BLaER1 treated with 17β-estradiol and CSF1 and Interleukin-3, amounts not matched to agents 10 nM and 100 nM (cell line): ENCODE results near the gene TAF1D.

Experiments
- H3K27ac ChIP-seq, 11 experiments: shearing (Covaris generic); formaldehyde crosslinking; 2 replicates each; pipeline ENCODE4 v1.8.1; 2022
- H3K27me3 ChIP-seq, 11 experiments: shearing (Covaris generic); formaldehyde crosslinking; 2 replicates each; pipeline ENCODE4 v1.8.1; 2022
- H3K36me3 ChIP-seq, 11 experiments: shearing (Covaris generic); formaldehyde crosslinking; 2 replicates each; pipeline ENCODE4 v1.8.1; 2022
- H3K4me1 ChIP-seq, 10 experiments: shearing (Covaris generic); formaldehyde crosslinking; 2 replicates each; pipeline ENCODE4 v1.8.1; 2022
- H3K4me2 ChIP-seq, 11 experiments: shearing (Covaris generic); formaldehyde crosslinking; 2 replicates each; pipeline ENCODE4 v1.8.1; 2022
- H3K4me3 ChIP-seq, 10 experiments: shearing (Covaris generic); formaldehyde crosslinking; 2 replicates each; pipeline ENCODE4 v1.8.1; 2022
- H3K9ac ChIP-seq, 11 experiments: shearing (Covaris generic); formaldehyde crosslinking; 2 replicates each; pipeline ENCODE4 v1.8.1; 2022
- H3K9me3 ChIP-seq, 11 experiments: shearing (Covaris generic); formaldehyde crosslinking; replicated peaks in 1 of 11; 2 replicates each; pipeline ENCODE4 v1.8.1; 2022
- H4K20me1 ChIP-seq, 11 experiments: shearing (Covaris generic); formaldehyde crosslinking; 2 replicates each; pipeline ENCODE4 v1.8.1; 2022
- Cebpa-rat ChIP-seq, 11 experiments: shearing (Covaris generic); IDR thresholded peaks; 2 replicates each; pipeline ENCODE4 v1.8.1; 2022

Gene TAF1D

DNA sequence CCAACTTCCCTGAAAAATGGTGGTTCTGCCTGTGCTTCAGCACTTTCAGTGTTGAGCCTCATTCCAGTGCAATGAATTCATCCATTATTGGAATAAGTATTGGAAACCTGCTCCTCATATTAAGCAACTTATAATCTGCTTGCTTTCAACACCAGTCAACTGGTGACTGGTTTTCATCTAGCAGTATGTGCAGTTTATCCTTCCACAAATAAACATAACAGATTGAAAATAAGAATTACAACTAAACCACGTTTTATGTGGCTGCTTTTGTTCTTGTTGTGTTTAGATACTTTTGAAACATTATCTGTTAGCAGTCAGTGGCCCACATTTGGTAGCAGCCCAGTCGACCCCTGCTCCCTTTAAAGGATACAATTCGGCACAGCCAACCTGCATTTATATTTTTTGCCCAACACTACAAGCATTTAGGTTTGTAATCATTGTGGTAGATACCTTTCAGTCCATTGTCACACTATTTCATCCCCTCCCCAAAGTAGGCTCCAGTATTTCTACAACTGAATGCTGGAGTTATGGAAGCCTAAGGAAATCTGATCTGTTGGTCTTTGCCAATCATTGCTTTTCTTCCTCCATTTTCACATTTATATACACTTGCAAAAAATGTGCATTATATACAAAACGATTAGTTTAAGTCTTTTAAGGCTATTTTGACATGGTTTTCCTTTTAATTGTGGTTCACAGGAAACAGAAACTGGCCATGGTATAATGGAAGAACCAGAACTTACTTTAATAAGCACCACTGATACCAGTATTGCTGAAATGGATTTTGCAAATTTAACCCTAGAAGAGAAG, 13.1 kb downstream of the TAF1D start:
- peaks cover 87 to 100% (median 99%) of the 10 kb centered on the region in 11 experiments for H3K36me3 ChIP-seq
- peaks cover 0 to 2% (median 1%) of the 10 kb centered on the region in 10 experiments; a peak in 13 of 20 replicates for H3K4me1 ChIP-seq
- H3K27me3 ChIP-seq: no peaks in the 10 kb centered on the region
- no peak overlapping the region for H3K4me2 ChIP-seq
- no peak overlapping the region for H3K4me3 ChIP-seq
- no peak for TF ChIP-seq Cebpa-rat (IDR thresholded peaks at IDR 0.05)
- H3K27ac ChIP-seq: no peak overlapping the region
- no peak overlapping the region for H3K9ac ChIP-seq
- H4K20me1 ChIP-seq: peaks cover 42 to 69% (median 62%) of the 10 kb centered on the region in 11 experiments
- no peaks in the 10 kb centered on the region for H3K9me3 ChIP-seq

DNA sequence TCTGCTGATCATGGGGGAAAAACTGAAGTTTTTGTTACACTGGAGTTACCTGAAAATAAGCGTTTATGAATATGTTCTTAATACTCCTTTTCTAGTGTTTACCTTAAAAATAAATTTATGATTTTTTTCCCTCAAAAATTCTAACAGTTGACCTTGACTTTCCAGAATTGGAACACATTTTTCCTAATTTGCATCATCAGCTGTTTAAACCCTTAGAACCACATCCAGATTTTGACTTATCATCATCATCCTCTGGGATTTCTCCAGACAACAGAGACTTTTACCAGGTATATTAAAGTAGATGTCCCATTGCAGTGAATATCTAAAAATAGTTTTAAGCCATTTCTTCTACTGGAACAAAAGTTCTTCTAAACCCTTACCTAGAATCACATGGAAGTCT, 17.2 kb downstream of the TAF1D start:
- Histone ChIP-seq H3K4me1 (peaks cover 0 to 6% (median 4%) of the 10 kb centered on the region in 10 experiments; a peak in 12 of 20 replicates), H3K36me3 (peaks cover 69 to 99% (median 88%) of the 10 kb centered on the region in 11 experiments), H3K27me3 (no peaks in the 10 kb centered on the region), H3K4me3 (no peak overlapping the region), H3K27ac (no peak overlapping the region), H3K9ac (no peak overlapping the region), H4K20me1 (peaks cover 1 to 28% (median 22%) of the 10 kb centered on the region in 11 experiments; a peak in 20 of 22 replicates), H3K9me3 (no peaks in the 10 kb centered on the region), H3K4me2 (no peak overlapping the region)
- no peak for TF ChIP-seq Cebpa-rat (IDR thresholded peaks at IDR 0.05)

DNA sequence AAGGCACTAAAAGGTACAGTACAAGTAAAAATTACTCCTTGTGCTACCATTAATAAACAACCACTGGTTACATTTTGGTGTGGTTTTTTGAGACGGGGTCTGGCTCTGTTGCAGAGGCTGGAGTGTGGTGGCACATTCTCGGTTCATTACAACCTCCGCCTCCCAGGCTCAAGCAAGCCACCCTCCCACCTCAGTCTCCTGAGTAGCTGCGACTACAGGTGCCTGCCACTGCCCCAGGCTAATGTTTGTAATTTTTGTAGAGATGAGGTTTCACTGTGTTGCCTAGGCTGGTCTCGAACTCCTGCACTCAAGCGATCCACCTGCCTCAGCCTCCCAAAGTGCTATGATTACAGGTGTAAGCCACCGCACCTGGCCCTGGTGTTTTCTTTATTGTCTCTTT, 20.8 kb downstream of the TAF1D start:
- H3K27me3 ChIP-seq: no peaks in the 10 kb centered on the region
- H3K4me1 ChIP-seq: peaks cover 14 to 37% (median 26%) of the 10 kb centered on the region in 10 experiments
- peaks cover 59 to 93% (median 75%) of the 10 kb centered on the region in 11 experiments for H3K36me3 ChIP-seq
- H3K4me3 ChIP-seq: no peak overlapping the region
- H4K20me1 ChIP-seq: 0 out of 22 replicates have a peak, but pooled peaks cover 0 to 5% (median 0%) of the 10 kb centered on the region in 11 experiments
- H3K27ac ChIP-seq: no peak overlapping the region
- peaks cover 0 to 9% (median 2%) of the 10 kb centered on the region in 11 experiments; a peak in 5 of 22 replicates for H3K9me3 ChIP-seq
- no peak overlapping the region for H3K4me2 ChIP-seq
- TF ChIP-seq Cebpa-rat (IDR thresholded peaks at IDR 0.05): no peak
- no peak overlapping the region for H3K9ac ChIP-seq

DNA sequence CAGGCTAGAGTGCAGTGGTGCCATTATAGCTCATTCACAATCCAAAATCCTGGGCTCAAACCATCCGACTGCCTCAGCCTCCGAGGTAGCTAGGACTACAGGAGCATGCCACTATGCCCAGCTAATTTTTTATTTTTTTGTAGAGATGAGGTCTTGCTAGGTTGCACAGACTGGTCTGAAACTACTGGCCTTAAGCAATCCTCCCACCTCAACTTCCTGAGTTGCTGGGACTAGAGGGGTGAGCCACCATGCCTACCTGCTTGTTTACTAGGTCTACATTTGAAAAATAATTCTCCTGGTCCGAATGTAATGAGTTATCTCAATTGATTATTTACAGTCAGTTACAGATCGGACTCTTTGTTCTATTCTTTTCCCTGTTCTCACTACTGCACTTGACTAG, 22.0 kb downstream of the TAF1D start:
- Histone ChIP-seq H3K9ac (no peak overlapping the region), H3K4me1 (peaks cover 14 to 38% (median 26%) of the 10 kb centered on the region in 10 experiments), H3K27ac (peak overlapping the region in 6 of 11 experiments; percentile 20 to 88 (median 84); a peak in 9 of 22 replicates), H3K27me3 (no peaks in the 10 kb centered on the region), H3K4me3 (no peak overlapping the region), H3K4me2 (peak overlapping the region in 6 of 11 experiments; percentile 15 to 82 (median 58); a peak in 9 of 22 replicates), H3K9me3 (peaks cover 0 to 16% (median 4%) of the 10 kb centered on the region in 11 experiments; a peak in 5 of 22 replicates), H4K20me1 (0 out of 22 replicates have a peak, but pooled peaks cover 0 to 3% (median 0%) of the 10 kb centered on the region in 11 experiments), H3K36me3 (peaks cover 63 to 93% (median 75%) of the 10 kb centered on the region in 11 experiments)
- no peak for TF ChIP-seq Cebpa-rat (IDR thresholded peaks at IDR 0.05)

DNA sequence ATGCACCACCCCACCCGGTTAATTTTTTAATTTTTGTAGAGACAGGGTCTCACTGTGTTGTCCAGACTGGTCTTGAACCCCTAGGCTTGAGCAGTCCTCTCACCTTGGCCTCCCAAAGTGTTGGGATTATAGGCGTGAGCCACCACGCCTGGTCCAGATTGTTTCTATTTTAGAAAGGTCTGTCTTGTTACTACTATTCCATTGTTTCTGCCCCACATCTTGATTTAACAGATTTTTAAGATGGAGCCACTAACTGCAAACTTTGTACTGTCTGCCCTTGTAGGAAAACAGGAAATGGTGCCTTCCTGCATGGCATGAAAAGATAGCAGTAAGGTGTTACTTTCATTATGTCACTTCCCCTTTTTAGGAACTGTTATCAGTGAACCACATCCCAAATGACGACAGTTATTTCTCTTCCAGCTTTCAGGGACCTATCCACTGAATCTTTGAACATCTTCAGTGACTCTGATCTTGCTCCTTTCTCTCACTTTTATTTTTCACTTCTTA, 23.2 kb downstream of the TAF1D start:
- peak overlapping the region; percentile 68 to 84 (median 71) for H3K4me2 ChIP-seq
- H3K9ac ChIP-seq: peak overlapping the region in 8 of 11 experiments; percentile 26 to 67 (median 58); a peak in 12 of 22 replicates
- H3K27me3 ChIP-seq: no peaks in the 10 kb centered on the region
- no peaks in the 10 kb centered on the region for H4K20me1 ChIP-seq
- peaks cover 0 to 18% (median 4%) of the 10 kb centered on the region in 11 experiments; a peak in 5 of 22 replicates for H3K9me3 ChIP-seq
- peaks cover 14 to 38% (median 26%) of the 10 kb centered on the region in 10 experiments for H3K4me1 ChIP-seq
- peaks cover 60 to 93% (median 78%) of the 10 kb centered on the region in 11 experiments for H3K36me3 ChIP-seq
- TF ChIP-seq Cebpa-rat (IDR thresholded peaks at IDR 0.05): no peak
- peak overlapping the region in 10 of 11 experiments; percentile 39 to 88 (median 80); a peak in 20 of 22 replicates for H3K27ac ChIP-seq
- peak overlapping the region in 3 of 10 experiments; percentile 6 to 33 (median 25); a peak in 3 of 20 replicates for H3K4me3 ChIP-seq

DNA sequence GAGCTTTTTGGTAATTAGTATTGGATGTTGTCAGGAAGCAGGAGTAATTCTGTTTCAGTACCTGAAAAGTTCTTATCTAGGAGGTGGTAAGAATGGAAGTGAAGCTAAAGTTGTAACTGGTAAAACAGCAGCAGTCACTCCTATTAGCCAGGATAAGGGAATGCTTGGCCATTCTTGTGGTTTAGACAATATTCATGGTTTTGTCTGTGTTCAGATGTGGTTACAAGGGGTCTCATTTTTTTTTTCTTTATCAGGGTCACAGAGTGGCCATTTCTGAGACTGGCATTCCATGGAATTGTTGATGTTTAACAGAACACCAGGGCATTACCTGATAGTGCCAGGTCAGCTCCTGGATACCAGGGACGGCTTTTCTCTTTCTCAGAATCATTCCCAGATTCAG, 23.8 kb downstream of the TAF1D start:
- H3K27ac ChIP-seq: peak overlapping the region in 9 of 11 experiments; percentile 63 to 88 (median 83); a peak in 19 of 22 replicates
- H3K27me3 ChIP-seq: no peaks in the 10 kb centered on the region
- peak overlapping the region in 7 of 11 experiments; percentile 26 to 67 (median 59); a peak in 10 of 22 replicates for H3K9ac ChIP-seq
- H3K4me3 ChIP-seq: no peak overlapping the region; a peak in 1 of 20 replicates
- peaks cover 14 to 38% (median 26%) of the 10 kb centered on the region in 10 experiments for H3K4me1 ChIP-seq
- no peak for TF ChIP-seq Cebpa-rat (IDR thresholded peaks at IDR 0.05)
- peak overlapping the region; percentile 68 to 84 (median 71); a peak in 21 of 22 replicates for H3K4me2 ChIP-seq
- peaks cover 59 to 93% (median 75%) of the 10 kb centered on the region in 11 experiments for H3K36me3 ChIP-seq
- H3K9me3 ChIP-seq: peaks cover 0 to 18% (median 4%) of the 10 kb centered on the region in 11 experiments; a peak in 5 of 22 replicates
- no peaks in the 10 kb centered on the region for H4K20me1 ChIP-seq

DNA sequence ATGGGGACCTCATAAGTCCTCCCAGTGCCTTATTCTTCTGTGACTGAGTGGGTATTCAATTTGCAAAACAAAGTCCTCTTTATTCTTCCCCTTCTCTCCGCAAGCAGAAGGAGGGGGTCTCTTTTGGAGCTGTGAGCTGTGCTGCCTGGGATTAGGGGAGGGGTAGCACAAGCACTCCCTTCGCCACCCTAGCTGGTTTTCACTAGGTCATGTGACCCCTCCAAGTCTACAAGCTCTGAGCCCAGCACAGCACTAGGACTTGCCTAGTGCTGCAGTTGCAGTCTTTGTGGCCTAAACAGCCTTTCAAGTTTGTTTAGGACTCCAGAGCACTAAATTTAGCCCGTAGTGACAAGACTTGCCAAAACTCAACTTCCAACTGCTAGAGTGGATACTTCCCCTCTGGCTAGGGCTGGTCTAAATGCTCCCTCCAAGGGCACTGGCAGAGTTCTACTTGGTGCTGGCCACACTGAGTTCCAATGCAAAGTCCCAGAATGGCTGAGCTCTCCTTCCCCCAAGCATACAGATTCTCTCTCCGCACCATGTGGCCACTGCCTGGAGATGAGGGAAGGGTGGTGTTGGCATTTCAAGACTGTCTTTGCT, 25.4 kb downstream of the TAF1D start:
- Histone ChIP-seq H3K27me3 (no peaks in the 10 kb centered on the region), H3K4me2 (peak overlapping the region in 1 of 11 experiments; percentile 17; a peak in 1 of 22 replicates), H3K4me1 (peaks cover 14 to 38% (median 26%) of the 10 kb centered on the region in 10 experiments), H3K36me3 (peaks cover 64 to 93% (median 75%) of the 10 kb centered on the region in 11 experiments), H3K9ac (no peak overlapping the region), H3K27ac (peak overlapping the region in 5 of 11 experiments; percentile 8 to 85 (median 13); a peak in 4 of 22 replicates), H3K4me3 (no peak overlapping the region), H4K20me1 (no peaks in the 10 kb centered on the region), H3K9me3 (peaks cover 7 to 34% (median 13%) of the 10 kb centered on the region in 11 experiments; a peak in 20 of 22 replicates)
- TF ChIP-seq Cebpa-rat (IDR thresholded peaks at IDR 0.05): no peak

DNA sequence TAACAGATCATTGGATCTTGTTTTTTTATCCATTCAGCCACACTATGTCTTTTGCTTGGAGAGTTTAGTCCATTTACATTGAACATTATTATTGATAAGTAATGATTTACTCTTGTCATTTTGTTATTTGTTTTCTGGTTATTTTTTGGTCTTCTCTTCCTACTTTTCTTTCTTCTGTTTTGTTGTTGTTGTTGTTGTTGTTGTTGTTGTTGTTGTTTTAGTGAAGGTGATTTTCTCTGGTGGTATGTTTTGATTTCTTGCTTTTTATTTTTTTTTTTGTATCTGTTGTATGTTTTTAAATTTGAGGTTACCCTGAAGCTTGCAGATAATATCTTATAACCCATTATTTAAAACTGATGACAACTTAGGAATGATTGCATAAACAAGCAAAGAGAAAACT, 28.6 kb downstream of the TAF1D start:
- H3K4me3 ChIP-seq: no peak overlapping the region
- H3K9ac ChIP-seq: no peak overlapping the region
- peaks cover 88 to 100% (median 96%) of the 10 kb centered on the region in 11 experiments for H3K36me3 ChIP-seq
- peaks cover 36 to 64% (median 44%) of the 10 kb centered on the region in 11 experiments for H3K9me3 ChIP-seq
- H3K27ac ChIP-seq: no peak overlapping the region
- no peak for TF ChIP-seq Cebpa-rat (IDR thresholded peaks at IDR 0.05)
- no peak overlapping the region for H3K4me2 ChIP-seq
- peaks cover 2 to 20% (median 9%) of the 10 kb centered on the region in 10 experiments for H3K4me1 ChIP-seq
- H4K20me1 ChIP-seq: no peaks in the 10 kb centered on the region
- H3K27me3 ChIP-seq: no peaks in the 10 kb centered on the region
